HL-60 (cell line): ENCODE results near the gene PTTG1.

ENCODE experiments used
- POLR2AphosphoS5 ChIP-seq: IDR thresholded peaks from 2 replicates; pipeline ENCODE4 v1.6.1; 2012; ENCODE audit warnings: low read depth
- TF ChIP-seq, protein P1 (sequence below): IDR thresholded peaks from 2 replicates; pipeline ENCODE4 v1.6.1; 2012; ENCODE audit warnings: low read depth; ENCODE audit not compliant: insufficient replicate concordance

DNA sequence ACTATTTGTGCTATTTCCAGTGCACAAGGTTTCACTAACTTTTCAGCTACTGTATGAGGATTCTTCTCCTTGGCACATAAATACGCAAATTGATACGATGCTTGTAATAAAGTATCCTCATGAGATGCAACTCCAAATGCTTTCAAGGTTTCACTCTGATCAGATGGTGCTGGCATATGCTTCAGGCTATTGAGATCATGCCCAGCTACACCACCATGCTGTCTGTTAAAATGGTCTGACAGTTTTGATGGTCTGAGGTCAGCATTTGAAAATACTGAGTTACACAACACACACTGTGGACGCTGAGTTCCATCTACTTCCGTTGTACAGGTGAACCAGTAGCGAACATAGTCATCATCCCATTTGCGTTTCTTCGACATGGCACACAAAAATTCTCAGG lies 26.5 kb upstream of the PTTG1 start:
- TF ChIP-seq, protein P1, sequence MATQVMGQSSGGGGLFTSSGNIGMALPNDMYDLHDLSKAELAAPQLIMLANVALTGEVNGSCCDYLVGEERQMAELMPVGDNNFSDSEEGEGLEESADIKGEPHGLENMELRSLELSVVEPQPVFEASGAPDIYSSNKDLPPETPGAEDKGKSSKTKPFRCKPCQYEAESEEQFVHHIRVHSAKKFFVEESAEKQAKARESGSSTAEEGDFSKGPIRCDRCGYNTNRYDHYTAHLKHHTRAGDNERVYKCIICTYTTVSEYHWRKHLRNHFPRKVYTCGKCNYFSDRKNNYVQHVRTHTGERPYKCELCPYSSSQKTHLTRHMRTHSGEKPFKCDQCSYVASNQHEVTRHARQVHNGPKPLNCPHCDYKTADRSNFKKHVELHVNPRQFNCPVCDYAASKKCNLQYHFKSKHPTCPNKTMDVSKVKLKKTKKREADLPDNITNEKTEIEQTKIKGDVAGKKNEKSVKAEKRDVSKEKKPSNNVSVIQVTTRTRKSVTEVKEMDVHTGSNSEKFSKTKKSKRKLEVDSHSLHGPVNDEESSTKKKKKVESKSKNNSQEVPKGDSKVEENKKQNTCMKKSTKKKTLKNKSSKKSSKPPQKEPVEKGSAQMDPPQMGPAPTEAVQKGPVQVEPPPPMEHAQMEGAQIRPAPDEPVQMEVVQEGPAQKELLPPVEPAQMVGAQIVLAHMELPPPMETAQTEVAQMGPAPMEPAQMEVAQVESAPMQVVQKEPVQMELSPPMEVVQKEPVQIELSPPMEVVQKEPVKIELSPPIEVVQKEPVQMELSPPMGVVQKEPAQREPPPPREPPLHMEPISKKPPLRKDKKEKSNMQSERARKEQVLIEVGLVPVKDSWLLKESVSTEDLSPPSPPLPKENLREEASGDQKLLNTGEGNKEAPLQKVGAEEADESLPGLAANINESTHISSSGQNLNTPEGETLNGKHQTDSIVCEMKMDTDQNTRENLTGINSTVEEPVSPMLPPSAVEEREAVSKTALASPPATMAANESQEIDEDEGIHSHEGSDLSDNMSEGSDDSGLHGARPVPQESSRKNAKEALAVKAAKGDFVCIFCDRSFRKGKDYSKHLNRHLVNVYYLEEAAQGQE: no peak
- TF ChIP-seq POLR2AphosphoS5: no peak
